Measurements from ENCODE around the gene INTS2. TPM values are rescaled to one million over a fixed set of nuclear protein-coding genes. Genes with fewer than 3 reads are reported as not detected.
"Not testable (repeated sequence)": the region's sequence is repeated elsewhere in the genome, so short reads cannot be mapped to it uniquely, and the experiment has no call there.

INTS2 gene
- total RNA-seq, 1 donor from 2014 or later: 18.0 TPM

- DNase-seq: no peak
These were observed 79.5 kb downstream of the INTS2 start for GRCh38 chr17:61848247-61848646.

- no peak for DNase-seq
These were observed 80.1 kb downstream of the INTS2 start for GRCh38 chr17:61847659-61848058.

- DNase-seq: no peak
These were observed 80.9 kb downstream of the INTS2 start for GRCh38 chr17:61846761-61847375.

GRCh38 chr17:61846088-61846487 is 81.7 kb downstream of the INTS2 start:
- no peak for DNase-seq

- no peak for DNase-seq
These were observed 84.3 kb downstream of the INTS2 start for GRCh38 chr17:61843435-61843834.

- no peak for DNase-seq
These were observed 84.9 kb downstream of the INTS2 start for GRCh38 chr17:61842899-61843298.

- DNase-seq: no peak
These were observed 88.4 kb downstream of the INTS2 start for GRCh38 chr17:61839300-61839786.

GRCh38 chr17:61837175-61838051 is 90.4 kb downstream of the INTS2 start:
- DNase-seq: peak; percentile 46

GRCh38 chr17:61836266-61837174 is 91.3 kb downstream of the INTS2 start:
- no peak for DNase-seq

- DNase-seq: no peak
These were observed 92.2 kb downstream of the INTS2 start for GRCh38 chr17:61835606-61836005.

- no peak for DNase-seq
These were observed 93.2 kb downstream of the INTS2 start for GRCh38 chr17:61834610-61835009.

GRCh38 chr17:61833536-61834193 is 94.1 kb downstream of the INTS2 start:
- no peak for DNase-seq

GRCh38 chr17:61832463-61832862 is 95.3 kb downstream of the INTS2 start:
- no peak for DNase-seq

- DNase-seq: no peak
These were observed 96.7 kb downstream of the INTS2 start for GRCh38 chr17:61831099-61831498.

GRCh38 chr17:61828694-61829093 is 99.1 kb downstream of the INTS2 start:
- DNase-seq: no peak

- no peak for DNase-seq
These were observed 100.0 kb downstream of the INTS2 start for GRCh38 chr17:61827649-61828395.

- DNase-seq: not testable (repeated sequence)
These were observed 100.9 kb downstream of the INTS2 start for GRCh38 chr17:61826866-61827265.

GRCh38 chr17:61826198-61826597 is 101.6 kb downstream of the INTS2 start:
- not testable (repeated sequence) for DNase-seq

- DNase-seq: no peak
These were observed 102.2 kb downstream of the INTS2 start for GRCh38 chr17:61825448-61826137.
